Measurements from ENCODE around the gene THOC6. TPM values are rescaled to one million over a fixed set of nuclear protein-coding genes. Genes with fewer than 3 reads are reported as not detected.

THOC6 gene
- total and polyA plus RNA-seq, 9 of the 15 experiments (the other 6 are each of a cell fraction or from before 2014, with no cell fraction given) = 2.5 to 65.4 (median 42.3) TPM

DNA sequence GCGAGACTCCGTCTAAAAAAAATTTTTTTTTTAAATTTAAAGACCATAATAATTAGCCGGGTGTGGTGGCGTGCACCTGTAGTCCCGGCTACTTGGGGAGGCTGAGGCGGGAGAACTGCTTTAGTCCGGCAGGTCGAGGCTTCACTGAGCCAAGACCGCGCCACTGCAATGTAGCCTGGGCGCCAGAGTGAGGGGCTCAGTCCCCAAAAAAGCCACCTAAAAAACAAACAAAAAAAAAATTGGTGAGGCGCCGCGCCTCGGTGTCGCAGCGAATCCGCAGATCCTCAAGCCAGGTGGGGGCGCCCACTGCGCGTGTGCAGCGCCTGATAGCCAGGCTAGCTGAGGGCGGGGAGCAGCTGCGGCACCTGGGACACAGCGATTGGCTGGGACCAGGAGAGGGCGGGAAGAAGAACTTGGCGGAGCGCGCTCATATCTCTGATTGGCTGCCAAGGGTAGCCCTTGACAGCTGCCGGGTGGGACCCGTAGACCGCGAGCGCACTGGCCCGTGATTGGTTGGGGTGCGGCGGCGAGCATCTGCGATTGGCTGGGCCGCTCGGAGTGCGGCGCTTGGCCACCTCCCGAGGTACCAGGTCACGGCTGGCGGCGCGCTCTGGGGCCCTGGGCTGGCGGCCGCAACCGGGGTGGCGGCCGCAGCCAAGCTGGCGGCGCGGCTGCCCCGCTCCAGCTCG, 20.1 kb upstream of the THOC6 start (continued):
- peak in 2 of 3 experiments; percentile 22 to 27 for TF ChIP-seq YY1 (IDR thresholded peaks at IDR 0.05; ENCODE audit: borderline replicate concordance in 1 of 3, control insufficient read depth in 1 of 3, extremely low read depth in 1 of 3, insufficient read depth in 3 of 3, insufficient read length in 1 of 3, insufficient replicate concordance in 2 of 3, low read depth in 1 of 3, low read length in 2 of 3)
- peak; percentile 81 for TF ChIP-seq SP2 (IDR thresholded peaks at IDR 0.05; ENCODE audit: extremely low read depth, low read depth, low read length, poor library complexity, severe bottlenecking)
- TF ChIP-seq BHLHE40 (IDR thresholded peaks at IDR 0.05; ENCODE audit: low read length) = peak; percentile 68
- TF ChIP-seq, protein P1, sequence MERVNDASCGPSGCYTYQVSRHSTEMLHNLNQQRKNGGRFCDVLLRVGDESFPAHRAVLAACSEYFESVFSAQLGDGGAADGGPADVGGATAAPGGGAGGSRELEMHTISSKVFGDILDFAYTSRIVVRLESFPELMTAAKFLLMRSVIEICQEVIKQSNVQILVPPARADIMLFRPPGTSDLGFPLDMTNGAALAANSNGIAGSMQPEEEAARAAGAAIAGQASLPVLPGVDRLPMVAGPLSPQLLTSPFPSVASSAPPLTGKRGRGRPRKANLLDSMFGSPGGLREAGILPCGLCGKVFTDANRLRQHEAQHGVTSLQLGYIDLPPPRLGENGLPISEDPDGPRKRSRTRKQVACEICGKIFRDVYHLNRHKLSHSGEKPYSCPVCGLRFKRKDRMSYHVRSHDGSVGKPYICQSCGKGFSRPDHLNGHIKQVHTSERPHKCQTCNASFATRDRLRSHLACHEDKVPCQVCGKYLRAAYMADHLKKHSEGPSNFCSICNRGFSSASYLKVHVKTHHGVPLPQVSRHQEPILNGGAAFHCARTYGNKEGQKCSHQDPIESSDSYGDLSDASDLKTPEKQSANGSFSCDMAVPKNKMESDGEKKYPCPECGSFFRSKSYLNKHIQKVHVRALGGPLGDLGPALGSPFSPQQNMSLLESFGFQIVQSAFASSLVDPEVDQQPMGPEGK (CRISPR knock-in tag; IDR thresholded peaks at IDR 0.05; ENCODE audit: borderline replicate concordance) = no peak
- TF ChIP-seq, protein P2, sequence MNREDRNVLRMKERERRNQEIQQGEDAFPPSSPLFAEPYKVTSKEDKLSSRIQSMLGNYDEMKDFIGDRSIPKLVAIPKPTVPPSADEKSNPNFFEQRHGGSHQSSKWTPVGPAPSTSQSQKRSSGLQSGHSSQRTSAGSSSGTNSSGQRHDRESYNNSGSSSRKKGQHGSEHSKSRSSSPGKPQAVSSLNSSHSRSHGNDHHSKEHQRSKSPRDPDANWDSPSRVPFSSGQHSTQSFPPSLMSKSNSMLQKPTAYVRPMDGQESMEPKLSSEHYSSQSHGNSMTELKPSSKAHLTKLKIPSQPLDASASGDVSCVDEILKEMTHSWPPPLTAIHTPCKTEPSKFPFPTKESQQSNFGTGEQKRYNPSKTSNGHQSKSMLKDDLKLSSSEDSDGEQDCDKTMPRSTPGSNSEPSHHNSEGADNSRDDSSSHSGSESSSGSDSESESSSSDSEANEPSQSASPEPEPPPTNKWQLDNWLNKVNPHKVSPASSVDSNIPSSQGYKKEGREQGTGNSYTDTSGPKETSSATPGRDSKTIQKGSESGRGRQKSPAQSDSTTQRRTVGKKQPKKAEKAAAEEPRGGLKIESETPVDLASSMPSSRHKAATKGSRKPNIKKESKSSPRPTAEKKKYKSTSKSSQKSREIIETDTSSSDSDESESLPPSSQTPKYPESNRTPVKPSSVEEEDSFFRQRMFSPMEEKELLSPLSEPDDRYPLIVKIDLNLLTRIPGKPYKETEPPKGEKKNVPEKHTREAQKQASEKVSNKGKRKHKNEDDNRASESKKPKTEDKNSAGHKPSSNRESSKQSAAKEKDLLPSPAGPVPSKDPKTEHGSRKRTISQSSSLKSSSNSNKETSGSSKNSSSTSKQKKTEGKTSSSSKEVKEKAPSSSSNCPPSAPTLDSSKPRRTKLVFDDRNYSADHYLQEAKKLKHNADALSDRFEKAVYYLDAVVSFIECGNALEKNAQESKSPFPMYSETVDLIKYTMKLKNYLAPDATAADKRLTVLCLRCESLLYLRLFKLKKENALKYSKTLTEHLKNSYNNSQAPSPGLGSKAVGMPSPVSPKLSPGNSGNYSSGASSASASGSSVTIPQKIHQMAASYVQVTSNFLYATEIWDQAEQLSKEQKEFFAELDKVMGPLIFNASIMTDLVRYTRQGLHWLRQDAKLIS (CRISPR knock-in tag; IDR thresholded peaks at IDR 0.05) = no peak
- TF ChIP-seq SNRNP70 (optimal IDR thresholded peaks at IDR 0.05; ENCODE audit: low read depth, low read length) = no peak
- TF ChIP-seq, protein P3, sequence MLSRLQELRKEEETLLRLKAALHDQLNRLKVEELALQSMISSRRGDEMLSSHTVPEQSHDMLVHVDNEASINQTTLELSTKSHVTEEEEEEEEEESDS (CRISPR knock-in tag; IDR thresholded peaks at IDR 0.05) = no peak
- TF ChIP-seq TAF7 (tag; IDR thresholded peaks at IDR 0.05) = no peak
- no peak for TF ChIP-seq FOXK2 (conservative IDR thresholded peaks at IDR 0.05 in 1 of 2, IDR thresholded peaks at IDR 0.05 in 1 of 2; ENCODE audit: low read depth in 2 of 2)
- no peak for TF ChIP-seq ZNF146 (CRISPR knock-in tag; IDR thresholded peaks at IDR 0.05; ENCODE audit: unreplicated experiment)
- TF ChIP-seq MEF2D (tag; conservative IDR thresholded peaks at IDR 0.05; ENCODE audit: low read depth) = no peak
- peak; percentile 99 for TF ChIP-seq MEIS2 (IDR thresholded peaks at IDR 0.05; ENCODE audit: partially characterized antibody)
- TF ChIP-seq TEAD1 (CRISPR knock-in tag; IDR thresholded peaks at IDR 0.05) = no peak
- peak; percentile 68 for TF ChIP-seq RBFOX2 (IDR thresholded peaks at IDR 0.05; ENCODE audit: low read depth, low read length)
- TF ChIP-seq BRD9 (IDR thresholded peaks at IDR 0.05; ENCODE audit: low read depth, partially characterized antibody) = no peak
- TF ChIP-seq C11orf30 (IDR thresholded peaks at IDR 0.05; ENCODE audit: low read depth) = no peak
- TF ChIP-seq JUNB (CRISPR knock-in tag; conservative IDR thresholded peaks at IDR 0.05) = no peak
- TF ChIP-seq CHD4 (IDR thresholded peaks at IDR 0.05; ENCODE audit: insufficient read depth, insufficient replicate concordance, low read depth, low read length, poor library complexity, severe bottlenecking) = no peak
- TF ChIP-seq ZNF124 (CRISPR knock-in tag; IDR thresholded peaks at IDR 0.05) = no peak
- TF ChIP-seq NR3C1 (CRISPR knock-in tag; IDR thresholded peaks at IDR 0.05) = no peak
- no peak for TF ChIP-seq ZSCAN32 (CRISPR knock-in tag; IDR thresholded peaks at IDR 0.05)
- TF ChIP-seq ZZZ3 (IDR thresholded peaks at IDR 0.05) = no peak
- peak; percentile 88 for TF ChIP-seq SP1 (CRISPR knock-in tag; IDR thresholded peaks at IDR 0.05)

Data from K562 (cell line).